ENCODE results near the gene ABHD16A. TPM values are rescaled to one million over a fixed set of nuclear protein-coding genes. Genes with fewer than 3 reads are reported as not detected.

The ABHD16A gene
- total and polyA plus RNA-seq, 2 of the 13 experiments (the other 11 are each of a cell fraction or from before 2014, with no cell fraction given): 43.5 to 45.4 TPM

DNA sequence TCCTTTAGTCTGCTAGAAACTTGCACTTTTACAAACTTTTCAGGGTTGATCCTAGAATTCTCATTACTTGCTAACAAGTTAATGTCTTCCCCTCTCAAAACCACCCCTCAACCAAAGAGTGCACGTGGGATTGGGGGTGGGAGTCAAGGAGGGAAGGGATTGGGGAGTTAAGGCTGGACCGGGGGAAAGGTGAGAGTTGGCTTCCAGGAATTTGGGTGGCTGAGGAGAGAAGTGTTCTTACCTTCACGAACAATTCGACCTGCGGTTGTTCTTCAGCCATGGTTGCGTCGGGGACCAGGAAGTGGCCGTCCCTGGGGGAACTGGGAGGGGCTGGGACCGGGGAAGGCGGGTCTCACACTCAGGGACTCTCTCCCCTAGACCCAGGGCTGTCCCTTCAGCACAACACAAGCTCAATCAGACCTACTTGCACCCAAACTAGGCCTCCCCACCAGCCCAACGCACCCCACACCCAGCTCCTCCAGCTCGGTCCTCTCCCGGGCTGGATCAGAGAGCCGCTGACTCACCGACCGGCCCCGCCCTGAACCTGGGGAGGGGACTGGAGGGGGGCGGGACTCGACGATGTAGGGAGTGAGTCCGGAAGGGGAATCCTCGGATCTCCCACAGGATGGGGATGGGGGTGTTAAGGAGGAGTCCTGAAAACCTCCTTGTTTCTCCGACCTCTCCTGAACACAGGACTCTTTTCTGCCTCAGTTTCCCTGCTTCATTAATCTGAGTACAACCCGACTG, 33.1 kb upstream of the ABHD16A start, which contains the start of gene CLIC1 (continued):
- TF ChIP-seq, protein P1, sequence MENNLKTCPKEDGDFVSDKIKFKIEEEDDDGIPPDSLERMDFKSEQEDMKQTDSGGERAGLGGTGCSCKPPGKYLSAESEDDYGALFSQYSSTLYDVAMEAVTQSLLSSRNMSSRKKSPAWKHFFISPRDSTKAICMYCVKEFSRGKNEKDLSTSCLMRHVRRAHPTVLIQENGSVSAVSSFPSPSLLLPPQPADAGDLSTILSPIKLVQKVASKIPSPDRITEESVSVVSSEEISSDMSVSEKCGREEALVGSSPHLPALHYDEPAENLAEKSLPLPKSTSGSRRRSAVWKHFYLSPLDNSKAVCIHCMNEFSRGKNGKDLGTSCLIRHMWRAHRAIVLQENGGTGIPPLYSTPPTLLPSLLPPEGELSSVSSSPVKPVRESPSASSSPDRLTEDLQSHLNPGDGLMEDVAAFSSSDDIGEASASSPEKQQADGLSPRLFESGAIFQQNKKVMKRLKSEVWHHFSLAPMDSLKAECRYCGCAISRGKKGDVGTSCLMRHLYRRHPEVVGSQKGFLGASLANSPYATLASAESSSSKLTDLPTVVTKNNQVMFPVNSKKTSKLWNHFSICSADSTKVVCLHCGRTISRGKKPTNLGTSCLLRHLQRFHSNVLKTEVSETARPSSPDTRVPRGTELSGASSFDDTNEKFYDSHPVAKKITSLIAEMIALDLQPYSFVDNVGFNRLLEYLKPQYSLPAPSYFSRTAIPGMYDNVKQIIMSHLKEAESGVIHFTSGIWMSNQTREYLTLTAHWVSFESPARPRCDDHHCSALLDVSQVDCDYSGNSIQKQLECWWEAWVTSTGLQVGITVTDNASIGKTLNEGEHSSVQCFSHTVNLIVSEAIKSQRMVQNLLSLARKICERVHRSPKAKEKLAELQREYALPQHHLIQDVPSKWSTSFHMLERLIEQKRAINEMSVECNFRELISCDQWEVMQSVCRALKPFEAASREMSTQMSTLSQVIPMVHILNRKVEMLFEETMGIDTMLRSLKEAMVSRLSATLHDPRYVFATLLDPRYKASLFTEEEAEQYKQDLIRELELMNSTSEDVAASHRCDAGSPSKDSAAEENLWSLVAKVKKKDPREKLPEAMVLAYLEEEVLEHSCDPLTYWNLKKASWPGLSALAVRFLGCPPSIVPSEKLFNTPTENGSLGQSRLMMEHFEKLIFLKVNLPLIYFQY (CRISPR knock-in tag; IDR thresholded peaks at IDR 0.05; ENCODE audit: borderline replicate concordance): peak; percentile 72; the same call in 1 of the 2 replicates
- TF ChIP-seq, protein P2, sequence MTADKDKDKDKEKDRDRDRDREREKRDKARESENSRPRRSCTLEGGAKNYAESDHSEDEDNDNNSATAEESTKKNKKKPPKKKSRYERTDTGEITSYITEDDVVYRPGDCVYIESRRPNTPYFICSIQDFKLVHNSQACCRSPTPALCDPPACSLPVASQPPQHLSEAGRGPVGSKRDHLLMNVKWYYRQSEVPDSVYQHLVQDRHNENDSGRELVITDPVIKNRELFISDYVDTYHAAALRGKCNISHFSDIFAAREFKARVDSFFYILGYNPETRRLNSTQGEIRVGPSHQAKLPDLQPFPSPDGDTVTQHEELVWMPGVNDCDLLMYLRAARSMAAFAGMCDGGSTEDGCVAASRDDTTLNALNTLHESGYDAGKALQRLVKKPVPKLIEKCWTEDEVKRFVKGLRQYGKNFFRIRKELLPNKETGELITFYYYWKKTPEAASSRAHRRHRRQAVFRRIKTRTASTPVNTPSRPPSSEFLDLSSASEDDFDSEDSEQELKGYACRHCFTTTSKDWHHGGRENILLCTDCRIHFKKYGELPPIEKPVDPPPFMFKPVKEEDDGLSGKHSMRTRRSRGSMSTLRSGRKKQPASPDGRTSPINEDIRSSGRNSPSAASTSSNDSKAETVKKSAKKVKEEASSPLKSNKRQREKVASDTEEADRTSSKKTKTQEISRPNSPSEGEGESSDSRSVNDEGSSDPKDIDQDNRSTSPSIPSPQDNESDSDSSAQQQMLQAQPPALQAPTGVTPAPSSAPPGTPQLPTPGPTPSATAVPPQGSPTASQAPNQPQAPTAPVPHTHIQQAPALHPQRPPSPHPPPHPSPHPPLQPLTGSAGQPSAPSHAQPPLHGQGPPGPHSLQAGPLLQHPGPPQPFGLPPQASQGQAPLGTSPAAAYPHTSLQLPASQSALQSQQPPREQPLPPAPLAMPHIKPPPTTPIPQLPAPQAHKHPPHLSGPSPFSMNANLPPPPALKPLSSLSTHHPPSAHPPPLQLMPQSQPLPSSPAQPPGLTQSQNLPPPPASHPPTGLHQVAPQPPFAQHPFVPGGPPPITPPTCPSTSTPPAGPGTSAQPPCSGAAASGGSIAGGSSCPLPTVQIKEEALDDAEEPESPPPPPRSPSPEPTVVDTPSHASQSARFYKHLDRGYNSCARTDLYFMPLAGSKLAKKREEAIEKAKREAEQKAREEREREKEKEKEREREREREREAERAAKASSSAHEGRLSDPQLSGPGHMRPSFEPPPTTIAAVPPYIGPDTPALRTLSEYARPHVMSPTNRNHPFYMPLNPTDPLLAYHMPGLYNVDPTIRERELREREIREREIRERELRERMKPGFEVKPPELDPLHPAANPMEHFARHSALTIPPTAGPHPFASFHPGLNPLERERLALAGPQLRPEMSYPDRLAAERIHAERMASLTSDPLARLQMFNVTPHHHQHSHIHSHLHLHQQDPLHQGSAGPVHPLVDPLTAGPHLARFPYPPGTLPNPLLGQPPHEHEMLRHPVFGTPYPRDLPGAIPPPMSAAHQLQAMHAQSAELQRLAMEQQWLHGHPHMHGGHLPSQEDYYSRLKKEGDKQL (CRISPR knock-in tag; IDR thresholded peaks at IDR 0.05; ENCODE audit: low read depth): peak; percentile 27; the same call in 1 of the 2 replicates
- TF ChIP-seq MXD4 (CRISPR knock-in tag; IDR thresholded peaks at IDR 0.05) (peak; percentile 73), ZNF747 (CRISPR knock-in tag; IDR thresholded peaks at IDR 0.05; ENCODE audit: borderline replicate concordance) (peak; percentile 40; the same call in 1 of the 2 replicates), NR2C2 (CRISPR knock-in tag; IDR thresholded peaks at IDR 0.05; ENCODE audit: borderline replicate concordance) (no peak; the same call in none of the 2 replicates), ZNF772 (CRISPR knock-in tag; IDR thresholded peaks at IDR 0.05) (peak; percentile 80; the same call in 1 of the 2 replicates), ZSCAN12 (CRISPR knock-in tag; IDR thresholded peaks at IDR 0.05) (no peak), MLLT10 (CRISPR knock-in tag; IDR thresholded peaks at IDR 0.05) (peak; percentile 27; the same call in 1 of the 2 replicates), SMC3 (IDR thresholded peaks at IDR 0.05; ENCODE audit: low read length) (no peak), KAT8 (CRISPR knock-in tag; IDR thresholded peaks at IDR 0.05) (peak; percentile 64), MTF1 (CRISPR knock-in tag; IDR thresholded peaks at IDR 0.05) (no peak), CCAR2 (optimal IDR thresholded peaks at IDR 0.05; ENCODE audit: low read depth, low read length) (peak; percentile 8)
- TF ChIP-seq, protein P3, sequence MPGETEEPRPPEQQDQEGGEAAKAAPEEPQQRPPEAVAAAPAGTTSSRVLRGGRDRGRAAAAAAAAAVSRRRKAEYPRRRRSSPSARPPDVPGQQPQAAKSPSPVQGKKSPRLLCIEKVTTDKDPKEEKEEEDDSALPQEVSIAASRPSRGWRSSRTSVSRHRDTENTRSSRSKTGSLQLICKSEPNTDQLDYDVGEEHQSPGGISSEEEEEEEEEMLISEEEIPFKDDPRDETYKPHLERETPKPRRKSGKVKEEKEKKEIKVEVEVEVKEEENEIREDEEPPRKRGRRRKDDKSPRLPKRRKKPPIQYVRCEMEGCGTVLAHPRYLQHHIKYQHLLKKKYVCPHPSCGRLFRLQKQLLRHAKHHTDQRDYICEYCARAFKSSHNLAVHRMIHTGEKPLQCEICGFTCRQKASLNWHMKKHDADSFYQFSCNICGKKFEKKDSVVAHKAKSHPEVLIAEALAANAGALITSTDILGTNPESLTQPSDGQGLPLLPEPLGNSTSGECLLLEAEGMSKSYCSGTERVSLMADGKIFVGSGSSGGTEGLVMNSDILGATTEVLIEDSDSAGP (CRISPR knock-in tag; IDR thresholded peaks at IDR 0.05; ENCODE audit: borderline replicate concordance): no peak; the same call in none of the 2 replicates
- TF ChIP-seq, protein P4, sequence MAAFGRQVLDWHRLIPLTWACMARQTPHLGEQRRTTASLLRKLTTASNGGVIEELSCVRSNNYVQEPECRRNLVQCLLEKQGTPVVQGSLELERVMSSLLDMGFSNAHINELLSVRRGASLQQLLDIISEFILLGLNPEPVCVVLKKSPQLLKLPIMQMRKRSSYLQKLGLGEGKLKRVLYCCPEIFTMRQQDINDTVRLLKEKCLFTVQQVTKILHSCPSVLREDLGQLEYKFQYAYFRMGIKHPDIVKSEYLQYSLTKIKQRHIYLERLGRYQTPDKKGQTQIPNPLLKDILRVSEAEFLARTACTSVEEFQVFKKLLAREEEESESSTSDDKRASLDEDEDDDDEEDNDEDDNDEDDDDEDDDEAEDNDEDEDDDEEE (CRISPR knock-in tag; IDR thresholded peaks at IDR 0.05): no peak; the same call in 1 of the 2 replicates
